Measurements from ENCODE around the gene ITFG1. TPM values are rescaled to one million over a fixed set of nuclear protein-coding genes. Genes with fewer than 3 reads are reported as not detected.
"Not testable (repeated sequence)": the region's sequence is repeated elsewhere in the genome, so short reads cannot be mapped to it uniquely, and the experiment has no call there.

ITFG1 gene
- total RNA-seq, 1 donor from 2014 or later = 205 TPM

DNA sequence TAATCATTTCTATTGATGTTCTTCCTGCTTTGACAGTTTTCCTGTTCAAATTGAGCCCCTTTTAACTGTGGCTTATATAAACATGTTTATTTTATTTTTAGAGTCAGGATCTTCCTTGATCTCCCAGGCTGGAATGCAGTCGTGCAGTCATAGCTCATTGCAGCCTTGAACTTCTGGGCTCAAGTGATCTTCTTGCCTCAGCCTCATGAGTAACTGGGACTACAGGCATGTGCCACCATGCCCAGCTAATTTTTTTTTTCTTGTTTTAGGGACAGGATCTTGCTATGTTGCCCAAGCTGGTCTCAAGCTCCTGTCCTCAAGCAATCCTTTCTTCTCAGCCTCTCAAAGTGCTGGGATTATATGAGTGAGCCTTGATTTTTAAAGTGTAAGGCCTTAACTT lies 14.9 kb upstream of the ITFG1 start:
- no peak for DNase-seq (ENCODE audit: low spot score in 2 of 2)
- FAIRE-seq = no peak

DNA sequence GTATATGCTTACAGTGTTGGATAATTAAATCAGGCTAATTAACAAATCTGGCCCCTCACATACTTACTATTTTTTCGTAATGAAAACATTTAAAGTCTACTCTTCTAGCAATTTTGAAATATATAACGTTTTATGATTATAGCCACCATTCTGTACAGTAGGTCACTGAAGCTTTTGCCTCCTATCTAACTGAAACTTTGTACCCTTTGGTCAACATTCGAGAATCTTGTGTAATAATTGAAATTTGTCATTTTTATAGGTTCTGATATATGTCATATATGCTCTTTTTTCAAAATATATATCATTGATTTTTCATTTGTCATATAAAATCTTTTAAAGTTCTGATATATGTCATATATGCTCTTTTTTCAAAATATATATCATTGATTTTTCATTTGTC lies 12.9 kb upstream of the ITFG1 start:
- peak; percentile 83 for FAIRE-seq

DNA sequence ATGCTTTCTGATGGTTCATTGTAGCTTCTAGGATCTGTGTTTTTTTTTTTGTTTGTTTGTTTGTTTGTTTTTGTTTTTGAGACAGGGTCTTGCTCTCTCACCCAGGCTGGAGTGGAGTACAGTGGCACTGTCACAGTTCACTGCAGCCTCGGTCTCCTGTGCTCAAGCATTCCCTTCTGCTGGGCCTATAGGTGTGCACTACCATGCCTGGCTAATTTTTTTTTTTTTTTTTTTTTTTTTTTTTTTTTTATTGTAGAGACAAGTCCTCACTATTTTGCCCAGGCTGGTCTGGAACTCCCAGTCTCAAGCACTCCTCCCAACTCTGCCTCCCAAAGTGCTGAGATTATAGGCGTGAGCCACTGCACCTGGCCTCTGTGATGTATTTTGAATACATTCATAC lies 12.1 kb upstream of the ITFG1 start:
- not testable (repeated sequence) for FAIRE-seq; DNase-seq (ENCODE audit: low spot score in 2 of 2)

More for the DNA sequence above, 12.9 kb upstream of the ITFG1 start:
- DNase-seq (ENCODE audit: low spot score in 2 of 2) = no peak

DNA sequence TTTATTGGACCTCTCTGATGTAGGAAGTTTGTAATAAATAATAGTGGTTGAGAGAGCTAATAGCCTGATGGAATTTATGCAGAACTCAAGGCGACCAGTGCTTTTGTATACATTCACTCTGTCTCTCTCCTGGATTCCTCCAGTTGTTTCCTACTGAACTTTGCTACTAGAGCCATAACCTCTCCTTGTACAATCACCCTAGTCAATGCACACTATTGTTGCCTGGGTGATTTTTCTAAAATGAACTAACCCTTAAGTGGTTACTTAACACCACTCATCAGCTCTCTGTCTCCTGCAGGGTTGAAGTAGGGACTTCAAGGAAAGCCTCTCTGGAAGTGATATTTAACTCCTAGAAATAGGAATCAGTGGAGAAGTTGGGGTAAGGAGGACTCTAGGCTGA lies 9.9 kb upstream of the ITFG1 start:
- FAIRE-seq (no peak), DNase-seq (ENCODE audit: low spot score in 2 of 2) (no peak)

DNA sequence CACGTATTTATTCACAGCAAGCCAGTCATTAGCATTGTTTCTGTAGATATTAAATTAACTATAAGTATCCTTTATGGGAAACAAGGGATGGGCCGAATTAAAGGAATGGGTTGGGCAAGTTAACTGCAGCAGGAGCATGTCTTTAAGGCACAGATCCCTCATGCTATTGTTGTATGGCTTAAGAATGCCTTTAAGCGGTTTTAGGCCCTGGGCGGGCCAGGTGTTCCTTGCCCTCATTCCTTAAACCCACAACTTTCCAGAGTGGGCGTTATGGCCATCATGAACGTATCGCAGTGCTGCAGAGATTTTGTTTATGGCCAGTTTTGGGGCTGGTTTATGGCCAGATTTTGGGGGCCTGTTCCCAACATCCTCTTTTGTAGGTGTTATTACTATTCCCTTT lies 9.3 kb upstream of the ITFG1 start:
- no peak for FAIRE-seq
- DNase-seq (ENCODE audit: low spot score in 2 of 2) = no peak

DNA sequence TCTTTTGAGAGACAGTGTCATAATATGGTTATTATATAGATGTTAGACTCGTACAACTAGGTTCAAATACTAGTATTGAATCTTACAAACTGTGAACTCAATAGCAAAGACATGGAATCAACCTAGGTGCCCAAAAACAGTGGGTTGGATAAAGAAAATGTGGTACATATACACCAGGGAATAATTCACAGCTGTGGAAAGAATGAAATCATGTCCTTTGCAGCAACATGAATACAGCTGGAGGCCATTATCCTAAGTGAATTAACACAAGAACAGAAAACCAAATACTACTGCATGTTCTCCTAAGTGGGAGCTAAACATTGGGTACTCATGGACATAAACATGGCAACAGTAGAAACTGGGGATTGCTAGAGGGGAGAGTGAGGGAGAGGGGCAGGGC lies 8.4 kb upstream of the ITFG1 start:
- FAIRE-seq = no peak
- DNase-seq (ENCODE audit: low spot score in 2 of 2) = no peak

DNA sequence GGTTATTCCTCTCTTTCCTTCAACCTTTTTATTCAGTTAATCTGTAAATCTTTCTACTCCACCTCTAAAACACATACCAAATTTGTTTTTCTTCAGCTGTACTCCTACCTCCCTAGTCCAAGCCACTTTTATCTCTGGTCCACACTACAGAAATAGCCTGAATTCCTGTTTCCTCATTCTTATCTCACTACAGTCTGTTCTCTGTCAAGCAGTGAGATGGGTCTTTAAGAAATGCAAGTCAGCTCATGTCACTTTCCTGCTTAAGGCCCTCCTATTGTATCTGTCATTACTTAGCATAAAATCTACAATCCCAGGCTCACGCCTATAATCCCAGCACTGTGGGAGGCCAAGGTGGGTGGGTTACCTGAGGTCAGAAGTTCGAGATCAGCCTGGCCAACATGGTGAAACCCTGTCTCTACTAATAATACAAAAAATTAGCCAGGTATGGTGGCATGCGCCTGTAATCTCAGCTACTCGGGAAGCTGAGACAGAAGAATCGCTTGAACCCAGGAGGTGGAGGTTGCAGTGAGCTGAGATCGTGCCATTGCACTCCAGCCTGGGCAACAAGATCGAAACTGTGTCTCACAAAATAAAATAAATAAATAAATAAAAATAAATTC lies 7.3 kb upstream of the ITFG1 start:
- DNase-seq (ENCODE audit: low spot score in 2 of 2); FAIRE-seq: not testable (repeated sequence)

DNA sequence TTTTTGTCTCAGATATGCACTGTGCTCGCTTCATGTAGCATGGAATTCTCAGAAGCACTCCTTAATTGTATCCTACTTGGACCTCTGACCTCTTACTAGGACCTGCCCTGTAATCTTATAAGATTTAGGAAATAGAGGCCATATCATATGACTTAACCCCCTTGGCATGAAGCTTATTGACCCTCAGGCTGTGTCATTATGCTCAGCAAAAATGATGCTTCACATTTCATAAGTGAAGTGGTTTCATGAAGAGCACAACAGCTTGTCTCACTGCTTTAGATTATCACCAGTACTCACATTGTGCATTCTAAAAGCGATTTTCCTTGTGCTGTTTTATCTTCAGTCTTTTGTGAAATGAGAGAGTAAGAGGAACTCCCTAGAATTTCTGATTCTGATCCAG lies 6.6 kb upstream of the ITFG1 start:
- DNase-seq (ENCODE audit: low spot score in 2 of 2) (no peak), FAIRE-seq (no peak)

DNA sequence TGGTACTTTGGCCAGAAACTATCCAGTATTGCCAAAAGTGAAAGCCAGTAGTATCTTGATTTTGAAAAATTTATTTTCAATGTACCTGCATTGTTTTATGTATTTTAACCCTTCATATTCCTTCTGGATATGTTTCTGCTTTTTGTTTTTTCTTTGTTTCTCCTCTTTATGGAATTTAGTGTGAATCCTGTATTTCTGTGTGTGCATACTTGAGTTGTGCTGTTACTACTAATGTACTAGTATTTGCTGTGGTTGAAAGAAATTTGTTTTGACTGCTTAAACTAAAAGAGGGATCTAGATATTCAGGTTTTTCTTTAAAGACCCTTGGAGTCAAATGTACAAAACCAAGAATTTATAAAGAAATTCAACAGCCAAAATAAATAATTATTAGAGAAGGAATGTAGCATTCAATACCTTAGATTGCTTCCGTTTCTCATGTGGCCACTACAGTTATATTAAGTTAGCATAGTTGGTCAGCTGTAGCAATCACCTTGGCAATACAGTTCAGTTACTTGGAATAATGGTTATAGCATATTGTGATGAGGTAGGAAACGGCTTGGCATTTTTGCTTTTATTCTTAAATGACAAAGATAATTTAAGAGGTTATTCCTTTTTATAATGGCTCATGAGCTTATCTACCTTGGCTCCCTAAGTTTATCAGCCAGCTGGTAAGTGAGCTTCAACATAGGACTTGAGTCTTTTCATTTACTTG lies 5.2 kb upstream of the ITFG1 start:
- DNase-seq (ENCODE audit: low spot score in 2 of 2) = no peak
- FAIRE-seq = no peak

DNA sequence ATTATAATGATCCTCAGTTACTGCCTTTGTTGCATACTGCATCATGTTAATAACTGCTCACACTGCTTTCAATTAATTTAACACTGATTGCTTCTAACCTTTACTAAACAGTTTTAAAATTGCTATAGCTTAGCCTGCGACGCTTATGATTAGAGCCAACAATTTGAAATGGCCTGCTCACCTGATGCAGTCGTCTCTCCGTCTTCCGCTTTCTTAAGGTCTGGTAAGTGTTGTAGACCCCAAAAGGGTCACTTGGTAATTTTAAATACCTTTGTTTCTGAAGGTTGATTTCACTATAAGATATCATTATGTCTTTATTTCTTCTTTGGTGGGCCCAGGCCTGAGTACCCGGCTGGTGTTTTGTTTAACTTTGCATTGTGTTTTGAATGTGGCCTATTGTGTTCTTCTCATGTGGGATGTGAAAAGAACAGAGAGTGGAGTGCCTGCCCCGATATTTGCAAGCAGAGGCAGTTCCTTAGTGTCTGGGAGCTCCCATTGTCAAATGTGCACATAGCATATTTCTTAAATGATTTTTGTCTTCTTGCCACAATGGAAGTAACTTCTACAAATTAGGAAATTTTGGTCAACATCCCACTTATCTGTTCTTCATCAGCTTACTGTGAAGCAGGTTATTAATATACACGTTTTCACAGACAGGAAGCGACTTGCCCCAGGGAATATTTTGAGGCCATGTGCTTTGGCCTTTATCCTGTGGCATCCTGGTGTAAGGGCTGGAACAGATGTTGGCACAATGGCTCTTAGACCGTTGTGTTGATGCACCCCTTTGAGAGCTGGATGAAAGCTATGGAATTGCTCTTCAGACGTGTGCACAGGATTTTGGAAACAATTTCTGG lies 3.1 kb upstream of the ITFG1 start:
- FAIRE-seq (no peak), DNase-seq (ENCODE audit: low spot score in 2 of 2) (no peak)

DNA sequence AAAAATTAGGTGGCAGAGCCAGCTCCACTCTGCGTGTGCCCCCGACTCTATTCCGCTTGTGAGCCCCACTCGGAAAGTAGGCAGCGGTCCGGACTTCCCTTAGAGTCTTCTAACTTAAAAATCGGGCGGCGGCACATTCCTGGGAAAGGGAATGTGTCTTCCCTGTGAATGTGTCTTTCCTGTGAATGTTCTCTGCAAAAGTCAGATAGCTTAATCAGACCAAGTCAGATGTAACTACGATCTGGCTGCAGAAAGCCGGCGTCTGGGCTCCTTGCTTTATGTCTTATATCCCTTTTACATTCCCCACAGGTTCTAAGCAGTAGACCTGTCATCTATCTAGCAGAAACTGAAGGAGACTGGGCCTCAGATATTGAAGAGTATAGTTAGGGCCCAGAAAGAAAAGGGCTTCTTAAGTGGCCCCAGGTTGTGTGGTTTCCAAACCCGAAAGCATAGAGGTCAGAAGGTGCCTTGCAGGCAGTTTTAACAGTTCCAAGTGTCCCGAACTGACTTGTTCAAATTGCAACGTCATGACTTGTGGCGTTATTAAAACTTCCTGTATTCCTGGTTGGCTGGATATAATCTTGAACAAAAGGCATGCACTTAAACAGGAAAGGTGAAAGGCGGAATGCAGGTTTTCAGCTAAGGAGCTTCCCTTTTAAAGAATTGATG lies 869 bp upstream of the ITFG1 start:
- DNase-seq (ENCODE audit: low spot score in 2 of 2) (peak in 1 of 2 donors; percentile 11), FAIRE-seq (no peak)

DNA sequence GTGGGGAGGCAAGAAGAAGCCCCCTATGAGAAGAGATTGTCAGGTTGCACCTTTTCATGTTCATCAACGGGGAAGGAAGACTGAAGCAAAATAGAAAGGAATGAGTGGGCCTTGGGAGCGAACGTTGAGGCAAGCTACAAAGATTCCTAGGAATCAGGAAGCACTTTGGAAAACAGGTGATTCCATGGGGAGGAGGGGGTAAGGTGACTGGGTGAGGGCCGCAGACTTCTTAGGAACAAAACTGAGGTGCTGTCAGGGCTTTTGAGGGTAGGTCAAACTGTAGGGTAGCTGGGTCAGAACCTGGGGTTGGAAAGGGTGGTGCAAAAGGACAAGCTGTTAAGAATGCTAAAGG lies 528 bp downstream of the ITFG1 start:
- DNase-seq (ENCODE audit: low spot score in 2 of 2) (no peak), FAIRE-seq (no peak)

DNA sequence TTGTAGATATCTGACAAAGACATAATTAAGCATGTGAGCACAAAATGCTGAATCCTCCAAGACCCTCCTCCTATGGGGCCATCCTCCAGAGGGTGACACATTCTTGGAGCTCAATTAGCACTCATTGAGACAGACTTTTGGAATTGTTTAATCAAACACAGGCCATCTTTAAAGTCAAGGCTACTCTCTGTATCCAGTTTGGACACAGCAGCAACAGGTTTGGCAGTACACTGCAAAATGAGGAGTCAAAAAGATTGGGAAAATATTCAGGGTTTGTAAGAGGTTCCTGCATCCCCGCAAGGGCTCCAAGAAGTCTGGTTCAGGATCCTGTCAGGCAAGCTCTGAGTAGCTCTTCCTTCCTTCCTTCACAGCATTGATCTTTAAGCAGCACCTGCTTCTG lies 1.3 kb downstream of the ITFG1 start:
- FAIRE-seq (no peak), DNase-seq (ENCODE audit: low spot score in 2 of 2) (no peak)

DNA sequence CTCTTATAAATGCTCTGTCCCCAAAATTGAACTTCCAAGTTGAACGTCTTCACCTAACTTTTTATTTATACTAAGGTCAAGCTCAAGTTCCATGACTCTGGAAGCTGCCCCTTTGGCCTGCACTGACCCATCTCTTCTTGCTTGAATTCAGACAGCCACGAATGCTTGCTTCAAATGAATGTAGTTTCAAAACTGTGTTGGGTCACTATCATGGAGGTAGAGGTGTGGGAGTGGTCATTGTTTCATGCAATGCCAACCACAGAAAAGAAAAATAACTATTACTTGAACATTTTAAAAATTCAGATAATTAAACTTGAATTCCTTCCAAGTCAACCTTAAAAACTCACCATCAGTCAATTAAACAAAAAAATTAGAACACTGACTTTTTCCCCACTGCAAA lies 2.5 kb downstream of the ITFG1 start:
- FAIRE-seq (no peak), DNase-seq (ENCODE audit: low spot score in 2 of 2) (no peak)

DNA sequence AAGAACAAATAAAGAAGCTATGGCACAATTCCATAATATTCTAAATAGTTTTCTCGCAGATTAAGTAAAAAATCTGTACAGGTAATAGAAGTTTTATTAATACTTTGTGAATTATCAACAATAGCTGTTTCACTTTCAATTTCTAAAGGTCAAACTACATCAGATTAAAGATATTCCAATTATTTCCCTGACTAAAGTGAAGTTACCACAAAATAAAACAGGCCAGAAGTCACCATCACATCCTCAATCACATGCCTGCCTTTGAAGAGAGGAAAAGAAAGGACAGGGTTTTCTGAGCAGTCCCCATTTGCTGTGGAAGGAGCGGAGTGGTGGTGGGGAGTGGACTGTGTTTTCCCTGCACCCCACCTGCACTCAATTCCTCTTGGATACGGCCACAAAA lies 11.1 kb downstream of the ITFG1 start:
- peak; percentile 21 for FAIRE-seq
- no peak for DNase-seq (ENCODE audit: low spot score in 2 of 2)

DNA sequence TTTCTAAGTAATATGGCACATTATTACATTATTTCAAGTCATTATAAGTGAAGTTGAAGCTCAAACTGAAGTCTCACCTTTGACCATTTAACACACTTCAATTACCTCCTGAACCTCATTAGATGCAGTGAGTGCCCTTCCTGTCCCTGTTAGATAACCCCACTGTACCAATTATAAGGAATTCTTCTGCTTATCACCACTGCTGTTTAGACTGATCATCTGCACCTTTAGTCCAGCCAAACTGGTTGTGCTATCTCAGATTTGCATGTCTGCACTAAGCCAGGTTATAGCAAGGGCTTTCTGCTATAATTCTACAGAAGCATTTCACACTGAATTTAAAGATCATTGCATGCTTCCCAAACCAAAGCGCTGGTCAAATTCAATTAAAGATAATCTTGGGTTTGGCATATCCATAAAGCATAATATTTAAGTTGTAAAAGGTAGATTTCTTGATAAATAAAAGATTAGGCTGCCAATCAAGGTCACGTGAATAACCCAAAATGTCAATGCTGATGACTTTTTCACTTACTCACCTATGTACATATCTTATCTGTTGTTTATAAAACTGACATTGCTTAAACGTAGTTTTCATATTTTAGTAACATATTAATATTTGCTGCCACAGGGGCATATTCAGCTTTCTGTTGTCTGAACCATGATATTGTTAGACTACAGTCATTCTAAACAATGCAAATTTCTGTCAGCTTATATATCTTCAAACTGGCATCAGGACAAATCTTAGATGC lies 11.9 kb downstream of the ITFG1 start:
- DNase-seq (ENCODE audit: low spot score in 2 of 2) (no peak), FAIRE-seq (no peak)

DNA sequence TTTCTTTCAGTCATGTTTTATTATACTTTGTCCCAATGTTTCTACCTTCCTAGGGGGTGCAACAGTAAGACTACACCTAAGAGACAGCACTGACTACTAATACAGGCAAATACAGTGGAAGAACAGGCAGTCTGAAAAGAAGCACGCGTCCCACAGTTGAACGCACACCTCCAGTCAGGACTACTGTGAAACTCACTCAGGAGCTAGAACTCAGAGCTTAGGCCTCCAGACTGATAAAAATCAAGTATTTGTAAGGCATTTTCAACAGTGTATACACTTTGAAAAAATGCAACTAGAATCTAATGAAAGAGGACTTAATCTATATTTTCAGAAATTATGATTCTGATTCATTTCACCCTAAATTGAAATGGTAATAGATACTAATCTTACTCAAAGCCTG lies 14.4 kb downstream of the ITFG1 start:
- FAIRE-seq (no peak), DNase-seq (ENCODE audit: low spot score in 2 of 2) (no peak)

DNA sequence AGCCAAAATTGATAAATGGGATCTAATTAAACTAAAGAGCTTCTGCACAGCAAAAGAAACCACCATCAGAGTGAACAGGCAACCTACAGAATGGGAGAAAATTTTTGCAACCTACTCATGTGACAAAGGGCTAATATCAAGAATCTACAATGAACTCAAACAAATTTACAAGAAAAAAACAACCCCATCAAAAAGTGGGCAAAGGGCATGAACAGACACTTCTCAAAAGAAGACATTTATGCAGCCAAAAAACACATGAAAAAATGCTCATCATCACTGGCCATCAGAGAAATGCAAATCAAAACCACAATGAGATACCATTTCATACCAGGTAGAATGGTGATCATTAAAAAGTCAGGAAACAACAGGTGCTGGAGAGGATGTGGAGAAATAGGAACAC lies 18.0 kb downstream of the ITFG1 start:
- not testable (repeated sequence) for FAIRE-seq

DNA sequence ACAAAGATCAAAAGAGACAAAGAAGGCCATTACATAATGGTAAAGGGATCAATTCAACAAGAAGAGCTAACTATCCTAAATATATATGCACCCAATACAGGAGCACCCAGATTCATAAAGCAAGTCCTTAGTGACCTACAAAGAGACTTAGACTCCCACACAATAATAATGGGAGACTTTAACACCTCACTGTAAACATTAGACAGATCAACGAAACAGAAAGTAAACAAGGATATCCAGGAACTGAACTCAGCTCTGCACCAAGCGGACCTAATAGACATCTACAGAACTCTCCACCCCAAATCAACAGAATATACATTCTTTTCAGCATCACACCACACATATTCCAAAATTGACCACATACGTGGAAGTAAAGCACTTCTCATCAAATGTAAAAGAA lies 20.8 kb downstream of the ITFG1 start:
- not testable (repeated sequence) for FAIRE-seq; DNase-seq (ENCODE audit: low spot score in 2 of 2)

More for the DNA sequence above, 18.0 kb downstream of the ITFG1 start:
- not testable (repeated sequence) for DNase-seq (ENCODE audit: low spot score in 2 of 2)

DNA sequence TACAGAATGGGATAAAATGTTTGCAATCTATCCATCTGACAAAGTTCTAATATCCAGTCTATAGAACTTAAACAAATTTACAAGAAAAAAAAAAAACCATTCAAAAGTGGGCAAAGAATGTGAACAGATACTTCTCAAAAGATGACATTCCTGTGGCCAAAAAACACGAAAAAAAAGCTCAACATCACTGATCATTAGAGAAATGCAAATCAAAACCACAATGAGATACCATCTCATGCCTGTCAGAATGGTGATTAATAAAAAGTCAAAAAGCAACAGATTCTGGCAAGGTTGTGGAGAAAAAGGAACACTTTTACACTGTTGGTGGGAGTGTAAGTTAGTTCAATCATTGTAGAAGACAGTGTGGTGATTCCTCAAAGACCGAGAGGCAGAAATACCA lies 26.6 kb downstream of the ITFG1 start:
- not testable (repeated sequence) for FAIRE-seq

More for the DNA sequence above, 26.6 kb downstream of the ITFG1 start:
- not testable (repeated sequence) for DNase-seq (ENCODE audit: low spot score in 2 of 2)
